SH-SY5Y (cell line): Measurements from ENCODE around the gene ZNF747.

ENCODE experiments used
- GATA2 ChIP-seq: IDR thresholded peaks from 2 replicates; pipeline ENCODE4 v1.6.1; 2011; ENCODE audit warnings: mild to moderate bottlenecking, low read depth, low read length
- GATA3 ChIP-seq: IDR thresholded peaks from 2 replicates; pipeline ENCODE4 v1.6.1; 2011; ENCODE audit warnings: low read depth, mild to moderate bottlenecking, low read length, moderate library complexity

DNA sequence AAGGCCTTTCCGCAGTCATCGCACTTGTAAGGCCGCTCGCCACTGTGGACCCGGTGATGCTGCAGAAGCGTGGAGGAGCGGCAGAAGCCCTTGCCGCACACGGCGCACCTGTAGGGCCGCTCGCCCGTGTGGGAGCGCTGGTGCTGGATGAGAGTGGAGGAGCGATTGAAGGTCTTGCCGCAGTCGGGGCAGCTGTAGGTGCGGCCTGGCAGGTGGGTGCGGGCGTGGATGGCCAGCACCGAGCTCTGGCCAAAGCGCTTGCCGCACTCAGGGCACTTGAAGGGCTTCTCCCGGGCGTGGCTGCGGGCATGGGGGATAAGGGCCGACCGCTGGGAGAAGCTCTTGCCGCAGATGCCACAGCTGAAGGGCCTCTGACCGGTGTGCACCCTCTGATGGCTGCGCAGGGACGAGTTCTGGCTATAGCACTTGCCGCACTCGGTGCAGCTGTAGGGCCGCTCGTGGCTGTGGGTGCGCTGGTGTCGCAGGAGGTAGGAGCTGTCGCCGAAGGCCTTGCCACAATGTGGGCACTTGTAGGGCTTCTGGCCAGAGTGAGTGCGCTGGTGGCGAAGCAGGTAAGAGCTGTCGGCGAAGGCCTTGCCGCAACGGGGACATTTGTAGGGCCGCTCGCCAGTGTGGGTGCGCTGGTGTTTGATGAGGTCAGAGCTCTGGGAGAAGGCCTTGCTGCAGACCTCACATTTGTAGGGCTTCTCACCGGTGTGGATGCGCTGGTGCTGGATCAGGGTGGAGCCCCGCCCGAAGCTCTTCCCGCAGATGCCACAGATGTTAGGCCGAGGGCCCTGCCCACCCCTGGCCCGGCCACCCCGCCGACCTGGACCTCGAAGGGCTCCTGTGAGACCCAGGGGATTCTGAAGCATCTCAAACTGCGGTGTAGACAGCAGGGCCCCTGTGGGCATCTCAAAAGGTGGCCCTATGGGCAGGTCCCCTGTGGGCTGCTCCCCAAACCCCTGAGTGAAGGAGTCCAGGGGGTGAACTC lies 9.8 kb downstream of the ZNF747 start:
- TF ChIP-seq GATA3 (no peak), GATA2 (no peak)
